IMR-90 (cell line): ENCODE measurements around the gene CYB5A. TPM values are rescaled to one million over a fixed set of nuclear protein-coding genes. Genes with fewer than 3 reads are reported as not detected.

Source experiments
- ATAC-seq: fragments of 200-7000 bp; cut with Tn5 transposase; 2 replicates; pipeline ENCODE4 v1.9.1; 2020; ENCODE audit warnings: low read depth, mild to moderate bottlenecking, moderate library complexity
- BruUV-seq: library from RNA; stranded (reverse); fragments of 400-500 nt; replicated peaks from 2 replicates; lab custom pipeline; 2021; lab: Mats Ljungman, UMichigan
- CTCF ChIA-PET: fragments of 300-600 bp; formaldehyde crosslinking; extraction: SDS; loops from one replicate; lab custom pipeline; 2021; ENCODE audit warnings: antibody characterized with exemption; lab: Yijun Ruan, JAX
- POLR2A ChIA-PET: fragments of 300-600 bp; sonication (Branson Sonifier 250); formaldehyde crosslinking; loops from one replicate; lab custom pipeline; 2022; ENCODE audit warnings: antibody characterized with exemption; ENCODE audit not compliant: unreplicated experiment; lab: Charles Lee
- DNase-seq: peaks from one replicate; pipeline ENCODE4 v3.0.0; 2013
- H2AFZ ChIP-seq: replicated peaks from 2 replicates; pipeline ENCODE3; 2013; ENCODE audit warnings: low read length, mild to moderate bottlenecking; ENCODE audit not compliant: poor library complexity
- H2AK5ac ChIP-seq: 2 replicates; pipeline ENCODE4 v1.6.1; 2013; ENCODE audit warnings: low read depth, low read length, inconsistent platforms
- H2AK9ac ChIP-seq: replicated peaks from 2 replicates; pipeline ENCODE3; 2013; ENCODE audit warnings: mild to moderate bottlenecking, low read depth, low read length, moderate library complexity; ENCODE audit not compliant: poor library complexity
- H2BK120ac ChIP-seq: 2 replicates; pipeline ENCODE4 v1.6.1; 2013; ENCODE audit warnings: low read depth, low read length, inconsistent platforms
- H2BK15ac ChIP-seq: 3 replicates; pipeline ENCODE4 v1.6.1; 2013; ENCODE audit warnings: low read depth, low read length, inconsistent platforms
- H2BK20ac ChIP-seq: 2 replicates; pipeline ENCODE4 v1.6.1; 2013; ENCODE audit warnings: low read depth, mild to moderate bottlenecking, inconsistent platforms, low read length, moderate library complexity
- H2BK5ac ChIP-seq: 2 replicates; pipeline ENCODE4 v1.6.1; 2013; ENCODE audit warnings: mild to moderate bottlenecking, low read depth, low read length, inconsistent platforms; ENCODE audit not compliant: poor library complexity, severe bottlenecking
- H3K14ac ChIP-seq: replicated peaks from 2 replicates; pipeline ENCODE4 v1.6.1; 2013; ENCODE audit warnings: low read depth, low read length, inconsistent platforms
- H3K18ac ChIP-seq: 2 replicates; pipeline ENCODE4 v1.6.1; 2013; ENCODE audit warnings: low read depth, low read length, control low read depth
- H3K23ac ChIP-seq: 2 replicates; pipeline ENCODE4 v1.6.1; 2013; ENCODE audit warnings: low read depth, low read length, inconsistent platforms
- H3K27ac ChIP-seq: 2 replicates; pipeline ENCODE4 v1.5.1; 2013; ENCODE audit warnings: mild to moderate bottlenecking, control low read depth, low read length; ENCODE audit not compliant: insufficient read depth
- H3K27me3 ChIP-seq: 2 replicates; pipeline ENCODE4 v1.6.1; 2013; ENCODE audit warnings: low read length; ENCODE audit not compliant: control insufficient read depth, insufficient read depth
- H3K36me3 ChIP-seq: 2 replicates; pipeline ENCODE4 v1.6.1; 2013; ENCODE audit warnings: low read length, mixed read lengths; ENCODE audit not compliant: control insufficient read depth, insufficient read depth
- H3K4ac ChIP-seq: 2 replicates; pipeline ENCODE4 v1.6.1; 2013; ENCODE audit warnings: low read depth, low read length, inconsistent platforms
- H3K4me1 ChIP-seq: 2 replicates; pipeline ENCODE4 v1.6.1; 2013; ENCODE audit warnings: low read length, mixed read lengths; ENCODE audit not compliant: control insufficient read depth, insufficient read depth
- H3K4me2 ChIP-seq: 2 replicates; pipeline ENCODE4 v1.6.1; 2013; ENCODE audit warnings: low read depth, mild to moderate bottlenecking, control low read depth, low read length, moderate library complexity
- H3K4me3 ChIP-seq: 2 replicates; pipeline ENCODE4 v1.5.1; 2013; ENCODE audit warnings: low read depth, mild to moderate bottlenecking, control low read depth, low read length, moderate library complexity; ENCODE audit not compliant: insufficient read depth
- H3K56ac ChIP-seq: 2 replicates; pipeline ENCODE4 v1.6.1; 2013; ENCODE audit warnings: low read length, inconsistent platforms; ENCODE audit not compliant: insufficient read depth; ENCODE audit errors: extremely low read depth
- H3K79me1 ChIP-seq, 2 experiments: 2 replicates each; pipeline ENCODE4 v1.6.1; 2013; ENCODE audit warnings: low read length in 2 of 2, inconsistent platforms in 1 of 2, low read depth in 1 of 2
- H3K9ac ChIP-seq: 2 replicates; pipeline ENCODE4 v1.6.1; 2013; ENCODE audit warnings: low read depth, low read length, control low read depth
- H3K9me1 ChIP-seq: 2 replicates; pipeline ENCODE4 v1.6.1; 2013; ENCODE audit warnings: low read length, inconsistent platforms; ENCODE audit not compliant: insufficient read depth
- H3K9me3 ChIP-seq: 2 replicates; pipeline ENCODE4 v1.6.1; 2013; ENCODE audit warnings: low read length; ENCODE audit not compliant: control insufficient read depth, insufficient read depth
- H4K20me1 ChIP-seq: 2 replicates; pipeline ENCODE4 v1.6.1; 2013; ENCODE audit warnings: low read length, inconsistent platforms; ENCODE audit not compliant: insufficient read depth
- H4K5ac ChIP-seq: 2 replicates; pipeline ENCODE4 v1.6.1; 2013; ENCODE audit warnings: mild to moderate bottlenecking, low read depth, low read length, control low read depth
- H4K8ac ChIP-seq, 2 experiments: 2 replicates each; pipeline ENCODE4 v1.6.1; 2013; ENCODE audit warnings: low read depth in 2 of 2, low read length in 2 of 2, control low read depth in 1 of 2, inconsistent platforms in 1 of 2
- H4K91ac ChIP-seq: 2 replicates; pipeline ENCODE4 v1.6.1; 2013; ENCODE audit warnings: low read depth, low read length, inconsistent platforms; ENCODE audit not compliant: insufficient read depth
- BHLHE40 ChIP-seq: fragments of 150-350 bp; IDR thresholded peaks from 2 replicates; pipeline ENCODE4 v1.6.1; 2016; ENCODE audit warnings: mild to moderate bottlenecking, low read depth, low read length
- CEBPB ChIP-seq: IDR thresholded peaks from 2 replicates; pipeline ENCODE4 v1.6.1; 2012; ENCODE audit warnings: low read depth, low read length, improper control_type of control experiment
- CHD1 ChIP-seq: IDR thresholded peaks from 2 replicates; pipeline ENCODE4 v1.6.1; 2012; ENCODE audit warnings: low read depth, low read length, improper control_type of control experiment
- CTCF ChIP-seq: conservative IDR thresholded peaks from 2 replicates; pipeline ENCODE4 v1.5.1; 2012; ENCODE audit warnings: mild to moderate bottlenecking, low read depth, low read length, improper control_type of control experiment
- ELK1 ChIP-seq: fragments of 150-350 bp; IDR thresholded peaks from 2 replicates; pipeline ENCODE4 v1.6.1; 2016; ENCODE audit warnings: low read depth, mild to moderate bottlenecking, low read length, moderate library complexity, borderline replicate concordance
- FOS ChIP-seq: fragments of 150-350 bp; IDR thresholded peaks from 2 replicates; pipeline ENCODE4 v1.6.1; 2016; ENCODE audit warnings: low read depth, low read length
- MAFK ChIP-seq: IDR thresholded peaks from 2 replicates; pipeline ENCODE4 v1.6.1; 2012; ENCODE audit warnings: low read depth, low read length, improper control_type of control experiment
- MAZ ChIP-seq: IDR thresholded peaks from 2 replicates; pipeline ENCODE4 v1.6.1; 2012; ENCODE audit warnings: low read depth, mild to moderate bottlenecking, low read length, improper control_type of control experiment, moderate library complexity, borderline replicate concordance
- MXI1 ChIP-seq: IDR thresholded peaks from 2 replicates; pipeline ENCODE4 v1.6.1; 2012; ENCODE audit warnings: low read depth, mild to moderate bottlenecking, low read length, moderate library complexity, borderline replicate concordance
- NFE2L2 ChIP-seq: fragments of 150-350 bp; IDR thresholded peaks from 2 replicates; pipeline ENCODE4 v1.6.1; 2016; ENCODE audit warnings: low read depth, mild to moderate bottlenecking, low read length
- POLR2A ChIP-seq: IDR thresholded peaks from 2 replicates; pipeline ENCODE4 v1.6.1; 2012; ENCODE audit warnings: mild to moderate bottlenecking, low read depth, low read length
- RAD21 ChIP-seq: IDR thresholded peaks from 2 replicates; pipeline ENCODE4 v1.6.1; 2012; ENCODE audit warnings: low read length, improper control_type of control experiment
- RCOR1 ChIP-seq: IDR thresholded peaks from 2 replicates; pipeline ENCODE4 v1.6.1; 2012; ENCODE audit warnings: mild to moderate bottlenecking, low read length, improper control_type of control experiment; ENCODE audit not compliant: insufficient replicate concordance
- RFX5 ChIP-seq: IDR thresholded peaks from 2 replicates; pipeline ENCODE4 v1.8.0; 2012; ENCODE audit warnings: low read depth, mild to moderate bottlenecking, low read length, moderate library complexity
- SMC3 ChIP-seq: fragments of 150-350 bp; IDR thresholded peaks from 2 replicates; pipeline ENCODE4 v1.6.1; 2016; ENCODE audit warnings: low read depth, mild to moderate bottlenecking, antibody characterized with exemption, low read length, moderate library complexity
- USF2 ChIP-seq: fragments of 150-350 bp; IDR thresholded peaks from 2 replicates; pipeline ENCODE4 v1.6.1; 2017; ENCODE audit warnings: mild to moderate bottlenecking, antibody characterized with exemption, low read length, low read depth
- WGBS, 2 experiments: methylation state at CpG; one replicate each; pipeline versions ENCODE4 v1.1.5 to v1.1.7; 2013; ENCODE audit warnings: missing lambda C conversion rate in 2 of 2; ENCODE audit not compliant: insufficient read length in 1 of 2; ENCODE audit errors: extremely low coverage in 2 of 2; 5-methylcytosine and 5-hydroxymethylcytosine counted together
- dilution Hi-C: fragments of 300-500 bp; cut with HindIII; formaldehyde crosslinking; loops from one replicate; pipeline ENCODE4 v1.14.3; 2018; ENCODE audit warnings: low sequenced_read_pairs; ENCODE audit not compliant: unreplicated experiment
- in situ Hi-C: fragments of 300-500 bp; cut with MboI; formaldehyde crosslinking; loops from 3 replicates; pipeline ENCODE4 v1.14.3; 2019; ENCODE audit warnings: low sequenced_read_pairs, inconsistent platforms, mixed read lengths
- intact Hi-C: fragments of 100-400 bp; cut with micrococcal nuclease; formaldehyde crosslinking; loops from 2 replicates; pipeline ENCODE4 v1.10.0; 2022
- polyA plus RNA-seq, 3 experiments: library from polyadenylated mRNA; depleted of rRNA; stranded (reverse); fragments of >200 nt; gene quantifications; 2 replicates each; pipeline ENCODE4 v1.2.3, GENCODE V29; 2012; ENCODE audit warnings: low replicate concordance in 1 of 3
- total RNA-seq: library from RNA; depleted of rRNA; stranded (reverse); fragments of >200 nt; gene quantifications from 2 replicates; pipeline ENCODE4 v1.2.3, GENCODE V29; 2012

The CYB5A gene
- total and polyA plus RNA-seq, 2 of the 4 experiments (the other 2 are of a cell fraction), result 13.4 to 47.9 TPM

GRCh38 chr18:74311000-74311399 lies 19.2 kb upstream of the CYB5A start:
- TF ChIP-seq MAZ (no peak), CTCF (no peak), USF2 (no peak), SMC3 (no peak), RAD21 (no peak), MXI1 (no peak), RFX5 (no peak), CHD1 (no peak), NFE2L2 (no peak), ELK1 (no peak), RCOR1 (no peak), POLR2A (no peak), BHLHE40 (no peak), MAFK (no peak), CEBPB (no peak), FOS (no peak)
- DNase-seq, result no peak
- intact Hi-C loops (no loop called here), dilution Hi-C loops (no loop called here), in situ Hi-C loops (no loop called here)
- Histone ChIP-seq H2BK20ac (no peak overlapping the region), H3K79me1 (no peaks in the 10 kb centered on the region), H3K27ac (no peak overlapping the region), H3K23ac (no peak overlapping the region), H4K91ac (no peak overlapping the region), H2BK120ac (no peak overlapping the region), H3K14ac (no peak overlapping the region), H2BK15ac (no peak overlapping the region), H3K4ac (no peak overlapping the region), H3K9me3 (no peaks in the 10 kb centered on the region; the same call in 1 of the 2 replicates), H3K27me3 (peaks cover 2% of the 10 kb centered on the region; the same call in 1 of the 2 replicates), H4K8ac (no peak overlapping the region), H2AK5ac (no peak overlapping the region), H3K9ac (no peak overlapping the region), H2AK9ac (no peak overlapping the region), H3K4me1 (no peaks in the 10 kb centered on the region), H2BK5ac (no peak overlapping the region), H2AFZ (no peak overlapping the region), H3K9me1 (no peaks in the 10 kb centered on the region; the same call in 1 of the 2 replicates), H4K20me1 (no peaks in the 10 kb centered on the region), H3K18ac (no peak overlapping the region), H3K4me2 (no peak overlapping the region), H3K4me3 (no peak overlapping the region), H3K56ac (no peak overlapping the region), H3K36me3 (no peaks in the 10 kb centered on the region), H4K5ac (no peak overlapping the region)
- ChIA-PET CTCF (interaction anchor here (1.1 to 1.9 kb wide), 4 partner anchors 12 to 31 kb away, joined by 3 to 8 read pairs (median 6); no protein-coding TSS in a partner anchor), POLR2A (no interaction called here)
- no CpG with 5 or more reads among the region's 1 CpG for WGBS, 2 experiments
- BruUV-seq, result no TSS peak
- ATAC-seq, result no peak
